Fibroblast of the aortic adventitia (primary cell): ENCODE data around the gene ARIH1. TPM values are rescaled to one million over a fixed set of nuclear protein-coding genes. Genes with fewer than 3 reads are reported as not detected.

ENCODE experiments used
- DNase-seq: peaks from one replicate; pipeline ENCODE4 v3.0.0-alpha.2; 2010; ENCODE audit warnings: low read depth
- H3K4me3 ChIP-seq: 2 replicates; pipeline ENCODE4 v1.5.1; 2011; ENCODE audit warnings: low read depth, mild to moderate bottlenecking, control low read depth, low read length, moderate library complexity
- total RNA-seq: library from RNA; depleted of rRNA; stranded (reverse); fragments of >200 nt; gene quantifications from 2 replicates; pipeline ENCODE4 v1.2.3, GENCODE V29; 2012; ENCODE audit warnings: low replicate concordance
- TF ChIP-seq, protein P1 (sequence below): IDR thresholded peaks from 2 replicates; pipeline ENCODE4 v1.5.1; 2011; ENCODE audit warnings: mild to moderate bottlenecking, low read length, control low read depth, inconsistent platforms; ENCODE audit not compliant: insufficient read depth

The ARIH1 gene
- total RNA-seq, 1 donor: 51.1 TPM

DNA sequence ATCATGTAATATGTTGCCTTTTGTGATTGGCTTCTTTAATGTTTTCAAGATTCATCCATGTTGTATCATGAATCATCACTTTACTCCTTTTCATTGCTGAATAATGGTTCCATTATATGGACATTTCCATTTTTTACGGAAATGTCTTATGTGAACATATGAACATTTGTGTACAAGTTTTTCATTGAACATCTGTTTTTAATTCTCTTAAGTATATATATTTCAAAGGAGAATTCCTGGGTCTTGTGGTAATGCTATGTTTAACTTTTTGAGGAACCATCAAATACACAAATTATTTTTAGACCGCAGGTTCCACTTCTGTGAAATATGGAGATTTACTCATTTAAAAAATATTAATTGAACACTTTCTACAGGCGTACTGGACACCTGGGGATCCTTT lies 85.7 kb downstream of the ARIH1 start:
- DNase-seq: no peak
- TF ChIP-seq, protein P1, sequence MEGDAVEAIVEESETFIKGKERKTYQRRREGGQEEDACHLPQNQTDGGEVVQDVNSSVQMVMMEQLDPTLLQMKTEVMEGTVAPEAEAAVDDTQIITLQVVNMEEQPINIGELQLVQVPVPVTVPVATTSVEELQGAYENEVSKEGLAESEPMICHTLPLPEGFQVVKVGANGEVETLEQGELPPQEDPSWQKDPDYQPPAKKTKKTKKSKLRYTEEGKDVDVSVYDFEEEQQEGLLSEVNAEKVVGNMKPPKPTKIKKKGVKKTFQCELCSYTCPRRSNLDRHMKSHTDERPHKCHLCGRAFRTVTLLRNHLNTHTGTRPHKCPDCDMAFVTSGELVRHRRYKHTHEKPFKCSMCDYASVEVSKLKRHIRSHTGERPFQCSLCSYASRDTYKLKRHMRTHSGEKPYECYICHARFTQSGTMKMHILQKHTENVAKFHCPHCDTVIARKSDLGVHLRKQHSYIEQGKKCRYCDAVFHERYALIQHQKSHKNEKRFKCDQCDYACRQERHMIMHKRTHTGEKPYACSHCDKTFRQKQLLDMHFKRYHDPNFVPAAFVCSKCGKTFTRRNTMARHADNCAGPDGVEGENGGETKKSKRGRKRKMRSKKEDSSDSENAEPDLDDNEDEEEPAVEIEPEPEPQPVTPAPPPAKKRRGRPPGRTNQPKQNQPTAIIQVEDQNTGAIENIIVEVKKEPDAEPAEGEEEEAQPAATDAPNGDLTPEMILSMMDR: no peak
- H3K4me3 ChIP-seq: no peak overlapping the region

DNA sequence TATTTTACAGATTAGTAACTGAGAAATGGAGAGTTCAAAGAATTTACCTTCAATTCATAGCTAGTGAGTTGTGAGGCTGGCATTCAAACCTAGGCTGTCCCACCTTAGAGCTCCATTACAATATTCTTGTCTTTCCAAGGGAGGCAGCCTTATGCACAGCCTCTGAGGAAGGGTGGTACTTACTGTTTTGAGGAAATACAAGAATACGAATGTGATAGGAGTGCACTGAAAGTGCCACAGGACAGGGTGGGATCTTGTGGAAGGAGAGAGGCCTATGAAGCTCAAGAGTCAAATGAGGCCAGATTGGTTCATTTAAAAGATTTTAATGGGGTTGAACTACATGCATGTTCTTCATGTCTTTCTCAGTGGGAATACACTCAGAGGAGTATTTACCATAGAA lies 86.3 kb downstream of the ARIH1 start:
- TF ChIP-seq, protein P1: no peak
- no peak for DNase-seq
- H3K4me3 ChIP-seq: no peak overlapping the region

DNA sequence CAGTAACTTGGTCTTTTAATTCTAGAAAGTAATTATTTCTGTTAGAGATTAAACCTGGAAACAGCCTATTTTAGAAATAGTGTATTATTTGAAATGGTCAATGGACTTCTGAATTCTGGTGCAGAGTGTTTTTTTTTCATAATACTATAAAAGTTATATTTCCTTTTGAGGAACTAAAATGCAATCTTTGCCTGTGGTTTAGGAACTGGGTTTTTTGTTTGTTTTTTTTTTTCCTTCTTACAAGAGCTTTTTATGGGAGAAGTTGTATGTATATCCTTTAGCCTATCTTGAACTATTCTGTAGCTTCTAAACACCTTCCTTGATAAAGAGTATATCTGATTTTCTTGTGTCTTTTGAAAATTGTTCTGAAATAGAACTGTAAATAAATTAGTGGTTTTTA lies 88.3 kb downstream of the ARIH1 start:
- TF ChIP-seq, protein P1: no peak
- no peak overlapping the region for H3K4me3 ChIP-seq
- DNase-seq: no peak

DNA sequence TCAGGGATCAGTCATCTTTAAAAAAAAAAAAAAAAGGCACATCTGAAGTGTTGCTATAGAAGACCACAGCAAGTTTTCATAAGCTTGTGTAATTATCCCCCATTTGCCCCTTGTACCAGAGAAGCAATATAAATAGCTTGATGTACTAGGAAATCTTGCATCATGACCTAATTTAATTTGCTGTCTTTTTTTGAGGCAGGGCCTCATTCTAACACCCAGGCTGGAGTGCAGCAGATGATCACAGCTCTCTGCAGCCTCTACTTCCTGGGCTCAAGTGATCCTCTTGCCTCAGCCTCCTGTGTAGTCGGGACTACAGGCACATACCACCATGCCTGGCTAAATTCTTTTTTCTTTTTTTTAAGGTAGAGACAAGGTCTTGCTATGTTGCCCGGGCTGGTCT lies 88.7 kb downstream of the ARIH1 start:
- no peak for DNase-seq
- H3K4me3 ChIP-seq: no peak overlapping the region
- TF ChIP-seq, protein P1: no peak

DNA sequence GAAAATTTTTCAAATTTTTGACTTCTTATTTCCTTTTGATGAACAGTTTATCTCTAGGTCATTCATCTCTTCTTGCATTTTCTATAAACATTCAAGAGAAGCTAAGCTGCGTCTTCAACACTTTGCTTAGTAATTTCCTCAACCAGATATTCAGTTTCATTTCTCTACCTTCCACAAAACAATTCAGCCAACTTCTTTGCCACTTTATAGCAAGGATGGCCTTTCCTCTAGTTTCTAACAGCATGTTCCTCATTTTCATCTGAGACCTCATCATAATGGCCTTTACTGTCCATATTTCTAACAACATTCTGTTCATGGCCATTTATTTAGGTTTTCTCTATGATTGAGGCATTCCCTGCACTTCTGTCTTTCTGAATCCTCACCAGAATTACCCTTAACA lies 90.0 kb downstream of the ARIH1 start:
- no peak for DNase-seq
- H3K4me3 ChIP-seq: no peak overlapping the region
- TF ChIP-seq, protein P1: no peak

DNA sequence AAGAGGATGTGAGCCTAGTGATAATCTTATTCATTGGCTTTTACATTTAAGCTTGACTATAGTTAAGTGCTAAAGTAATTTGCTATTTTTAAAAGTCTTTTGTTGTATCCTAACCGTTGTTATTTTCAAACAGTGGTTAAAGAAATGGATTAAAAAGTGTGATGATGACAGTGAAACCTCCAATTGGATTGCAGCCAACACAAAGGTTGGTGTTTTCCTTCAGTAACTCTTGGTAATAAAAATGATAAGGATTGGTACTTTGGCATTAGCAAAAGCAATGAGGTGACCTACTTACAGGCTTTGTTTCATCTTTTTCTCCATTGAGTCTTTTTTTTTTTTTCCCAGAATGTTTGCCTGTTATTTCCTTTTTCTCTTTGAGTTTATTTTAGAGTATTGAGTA lies 92.8 kb downstream of the ARIH1 start:
- TF ChIP-seq, protein P1: no peak
- H3K4me3 ChIP-seq: no peak overlapping the region
- DNase-seq: no peak

DNA sequence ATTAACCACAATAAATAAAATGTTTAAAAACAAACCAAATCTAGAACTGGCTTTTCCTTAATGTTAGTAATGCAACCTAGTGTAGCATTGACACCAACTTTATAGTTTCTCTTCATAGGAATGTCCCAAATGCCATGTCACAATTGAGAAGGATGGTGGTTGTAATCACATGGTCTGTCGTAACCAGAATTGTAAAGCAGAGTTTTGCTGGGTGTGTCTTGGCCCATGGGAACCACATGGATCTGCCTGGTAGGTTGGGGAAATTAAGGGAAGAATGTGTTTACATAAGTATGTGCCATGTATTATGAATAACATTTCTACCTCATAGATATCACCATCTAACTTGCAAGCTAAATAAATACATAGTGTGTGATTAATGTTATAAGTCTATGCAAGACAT lies 95.9 kb downstream of the ARIH1 start:
- TF ChIP-seq, protein P1: no peak
- no peak for DNase-seq
- no peak overlapping the region for H3K4me3 ChIP-seq
